Sigmoid colon (tissue), 7 donors: ENCODE measurements around the gene SLC2A1. TPM values are rescaled to one million over a fixed set of nuclear protein-coding genes. Genes with fewer than 3 reads are reported as not detected.

Source experiments
- DNase-seq: peaks from one replicate; pipeline ENCODE4 v3.0.0-alpha.2; 2019
- H3K27ac ChIP-seq, 4 donors: fragments of 200-600 bp; sonication (generic); one replicate each; pipeline ENCODE4 v1.5.1; 2016 to 2019; ENCODE audit warnings: mild to moderate bottlenecking in 1 of 4
- H3K27me3 ChIP-seq, 3 donors: fragments of 200-600 bp; sonication (generic); one replicate each; pipeline ENCODE4 v1.5.1; 2019; ENCODE audit warnings: mild to moderate bottlenecking in 1 of 3
- H3K36me3 ChIP-seq, 4 donors: fragments of 200-600 bp; sonication (generic); one replicate each; pipeline ENCODE4 v1.5.1; 2016 to 2019
- H3K4me1 ChIP-seq, 4 donors: fragments of 200-600 bp; sonication (generic); one replicate each; pipeline ENCODE4 v1.5.1; 2017 to 2019
- H3K4me3 ChIP-seq, 4 donors: fragments of 200-600 bp; sonication (generic); one replicate each; pipeline ENCODE4 v1.5.1; 2017 to 2019; ENCODE audit warnings: mild to moderate bottlenecking in 2 of 4, moderate library complexity in 1 of 4
- H3K9me3 ChIP-seq, 4 donors: fragments of 200-600 bp in 3 of 4; sonication (generic) in 3 of 4; one replicate each; pipeline versions ENCODE4 v1.5.1 to v1.6.1; 2013 to 2019
- CTCF ChIP-seq, 4 experiments: fragments of 450-650 bp in 3 of 4; fragments of 200-600 bp in 1 of 4; IDR thresholded peaks; one replicate each; pipeline ENCODE4 v1.5.1; 2016 to 2019; ENCODE audit warnings: antibody characterized with exemption in 4 of 4, mild to moderate bottlenecking in 3 of 4, moderate library complexity in 2 of 4
- EP300 ChIP-seq, 4 donors: sonication (generic); formaldehyde crosslinking; IDR thresholded peaks; one replicate each; pipeline ENCODE4 v1.6.1; 2017; ENCODE audit warnings: antibody characterized with exemption in 4 of 4
- POLR2A ChIP-seq, 2 donors: fragments of 450-650 bp; IDR thresholded peaks; one replicate each; pipeline ENCODE4 v1.6.1; 2016; ENCODE audit warnings: antibody characterized with exemption in 2 of 2, mild to moderate bottlenecking in 2 of 2, moderate library complexity in 2 of 2
- POLR2AphosphoS5 ChIP-seq, 4 donors: sonication (generic); formaldehyde crosslinking; IDR thresholded peaks; one replicate each; pipeline ENCODE4 v1.6.1; 2017; ENCODE audit warnings: antibody characterized with exemption in 4 of 4
- WGBS, 2 donors: extraction: QIAGEN DNeasy Blood & Tissue Kit; methylation state at CpG; one replicate each; pipeline ENCODE4 v1.1.7; 2013; 5-methylcytosine and 5-hydroxymethylcytosine counted together
- intact Hi-C: fragments of 100-400 bp; cut with DNase I; formaldehyde crosslinking; loops from one replicate; pipeline ENCODE4 v1.15.1; 2023
- polyA plus RNA-seq, 3 donors: library from polyadenylated mRNA; stranded (reverse); fragments of 200-250 nt; gene quantifications; one replicate each; pipeline ENCODE4 v1.2.3, GENCODE V29; 2013
- total RNA-seq, 4 donors: library from RNA; depleted of rRNA; stranded (reverse); fragments of >200 nt; gene quantifications; one replicate each; pipeline ENCODE4 v1.1.0, GENCODE V29; 2016
- donor health status: healthy with polysubstance abuse.
- donor health status: Bipolar disorder and iron deficiency.
- donor health status: healthy.

SLC2A1 gene
- total and polyA plus RNA-seq, 7 donors, result 4.2 to 44.9 (median 11.1) TPM

GRCh38 chr1:42999308-42999707 lies 40.6 kb upstream of the SLC2A1 start:
- H3K9me3 ChIP-seq, result no peaks in the 10 kb centered on the region
- H3K4me1 ChIP-seq, result no peaks in the 10 kb centered on the region
- H3K4me3 ChIP-seq, result no peak overlapping the region
- no peaks in the 10 kb centered on the region for H3K36me3 ChIP-seq
- no peak for DNase-seq
- intact Hi-C loops, result no loop called here
- H3K27me3 ChIP-seq, result no peaks in the 10 kb centered on the region
- H3K27ac ChIP-seq, result no peak overlapping the region
- TF ChIP-seq POLR2A (IDR thresholded peaks at IDR 0.05) (no peak), CTCF (IDR thresholded peaks at IDR 0.05) (no peak), EP300 (IDR thresholded peaks at IDR 0.05) (no peak), POLR2AphosphoS5 (IDR thresholded peaks at IDR 0.05) (no peak)

- intact Hi-C loops, result no loop called here
- Histone ChIP-seq H3K27ac (no peak overlapping the region), H3K27me3 (no peaks in the 10 kb centered on the region), H3K4me3 (no peak overlapping the region), H3K36me3 (no peaks in the 10 kb centered on the region), H3K4me1 (peaks cover 0 to 7% (median 5%) of the 10 kb centered on the region in 4 donors), H3K9me3 (no peaks in the 10 kb centered on the region)
- no peak for DNase-seq
- WGBS, 2 donors, result 70 to 72% methylated on average over 2 of the region's 2 CpGs
- TF ChIP-seq POLR2AphosphoS5 (IDR thresholded peaks at IDR 0.05) (no peak), CTCF (IDR thresholded peaks at IDR 0.05) (no peak), EP300 (IDR thresholded peaks at IDR 0.05) (no peak), POLR2A (IDR thresholded peaks at IDR 0.05) (no peak)
Measured at GRCh38 chr1:42998386-42998785, 39.7 kb upstream of the SLC2A1 start.

- intact Hi-C loops, result no loop called here
- H3K27ac ChIP-seq, result no peak overlapping the region
- 16 to 64% methylated on average over 6 of the region's 6 CpGs for WGBS, 2 donors
- H3K4me3 ChIP-seq, result no peak overlapping the region
- TF ChIP-seq POLR2AphosphoS5 (IDR thresholded peaks at IDR 0.05) (no peak), EP300 (IDR thresholded peaks at IDR 0.05) (no peak), POLR2A (IDR thresholded peaks at IDR 0.05) (no peak), CTCF (IDR thresholded peaks at IDR 0.05) (no peak)
- no peaks in the 10 kb centered on the region for H3K27me3 ChIP-seq
- no peak for DNase-seq
- H3K9me3 ChIP-seq, result no peaks in the 10 kb centered on the region
- peaks cover 0 to 23% (median 18%) of the 10 kb centered on the region in 4 donors for H3K4me1 ChIP-seq
- H3K36me3 ChIP-seq, result no peaks in the 10 kb centered on the region
Measured at GRCh38 chr1:42996384-42996970, 37.8 kb upstream of the SLC2A1 start.

GRCh38 chr1:42993502-42994136 lies 35.0 kb upstream of the SLC2A1 start:
- no peak for TF ChIP-seq POLR2AphosphoS5 (IDR thresholded peaks at IDR 0.05)
- TF ChIP-seq CTCF (IDR thresholded peaks at IDR 0.05), result no peak
- no peak for TF ChIP-seq POLR2A (IDR thresholded peaks at IDR 0.05)
- peak overlapping the region in 3 of 4 donors; percentile 18 to 51 (median 31) for H3K27ac ChIP-seq

More at GRCh38 chr1:42993502-42994136, 35.0 kb upstream of the SLC2A1 start:
- no peak for DNase-seq
- WGBS, 2 donors, result 62 to 77% methylated on average over 8 of the region's 8 CpGs
- intact Hi-C loops, result no loop called here
- Histone ChIP-seq H3K27me3 (no peaks in the 10 kb centered on the region), H3K36me3 (no peaks in the 10 kb centered on the region), H3K4me3 (no peak overlapping the region), H3K9me3 (no peaks in the 10 kb centered on the region), H3K4me1 (peaks cover 0 to 25% (median 18%) of the 10 kb centered on the region in 4 donors)
